Measurements from ENCODE around the gene HOXD12.

HOXD12 gene

DNA sequence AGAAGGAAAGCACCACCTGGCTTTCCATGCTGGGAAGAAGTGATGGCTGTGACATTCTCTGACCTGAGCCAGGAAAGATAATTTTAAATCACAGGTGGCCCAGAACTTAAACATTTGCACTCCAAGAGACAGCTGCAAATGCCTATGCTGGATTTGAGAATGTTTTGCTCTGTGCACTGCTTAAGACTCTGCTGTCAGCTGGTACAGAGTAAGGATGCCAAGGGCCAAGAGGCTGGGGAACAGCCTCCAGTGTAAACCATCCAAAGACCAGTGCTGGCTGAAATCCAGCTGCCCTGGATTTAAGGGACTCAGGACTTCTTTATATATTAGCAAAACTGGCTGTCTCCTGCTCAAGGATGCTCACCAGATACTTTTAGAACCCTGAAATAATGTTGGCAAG, 33.8 kb downstream of the HOXD12 start:
- H3F3A ChIP-seq (ENCODE audit: insufficient read depth, low read length), result no peaks in the 10 kb centered on the region
- H3K9ac ChIP-seq (ENCODE audit: low read length), result no peak overlapping the region
- peaks cover 14% of the 10 kb centered on the region; the same call in 1 of the 2 replicates for H3K27me3 ChIP-seq (replicated peaks; ENCODE audit: insufficient read depth, low read length)
- H3K79me2 ChIP-seq (ENCODE audit: low read length), result no peaks in the 10 kb centered on the region
- H3K36me3 ChIP-seq (replicated peaks; ENCODE audit: insufficient read depth, low read length), result no peaks in the 10 kb centered on the region
- no peak for TF ChIP-seq EZH2 (optimal IDR thresholded peaks at IDR 0.05; ENCODE audit: low read depth, low read length)
- no peak for TF ChIP-seq EZH2phosphoT487 (IDR thresholded peaks at IDR 0.05; ENCODE audit: low read length)
- TF ChIP-seq, protein P1, sequence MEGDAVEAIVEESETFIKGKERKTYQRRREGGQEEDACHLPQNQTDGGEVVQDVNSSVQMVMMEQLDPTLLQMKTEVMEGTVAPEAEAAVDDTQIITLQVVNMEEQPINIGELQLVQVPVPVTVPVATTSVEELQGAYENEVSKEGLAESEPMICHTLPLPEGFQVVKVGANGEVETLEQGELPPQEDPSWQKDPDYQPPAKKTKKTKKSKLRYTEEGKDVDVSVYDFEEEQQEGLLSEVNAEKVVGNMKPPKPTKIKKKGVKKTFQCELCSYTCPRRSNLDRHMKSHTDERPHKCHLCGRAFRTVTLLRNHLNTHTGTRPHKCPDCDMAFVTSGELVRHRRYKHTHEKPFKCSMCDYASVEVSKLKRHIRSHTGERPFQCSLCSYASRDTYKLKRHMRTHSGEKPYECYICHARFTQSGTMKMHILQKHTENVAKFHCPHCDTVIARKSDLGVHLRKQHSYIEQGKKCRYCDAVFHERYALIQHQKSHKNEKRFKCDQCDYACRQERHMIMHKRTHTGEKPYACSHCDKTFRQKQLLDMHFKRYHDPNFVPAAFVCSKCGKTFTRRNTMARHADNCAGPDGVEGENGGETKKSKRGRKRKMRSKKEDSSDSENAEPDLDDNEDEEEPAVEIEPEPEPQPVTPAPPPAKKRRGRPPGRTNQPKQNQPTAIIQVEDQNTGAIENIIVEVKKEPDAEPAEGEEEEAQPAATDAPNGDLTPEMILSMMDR (IDR thresholded peaks at IDR 0.05; ENCODE audit: low read length), result no peak
- H3K4me2 ChIP-seq (ENCODE audit: low read depth, low read length), result no peak overlapping the region
- H3K27ac ChIP-seq (ENCODE audit: low read length), result no peak overlapping the region
- no peak overlapping the region for H3K4me3 ChIP-seq (ENCODE audit: low read length)
- peaks cover 13% of the 10 kb centered on the region for H3K4me1 ChIP-seq (ENCODE audit: low read length)
- no peaks in the 10 kb centered on the region for H3K9me3 ChIP-seq (replicated peaks; ENCODE audit: insufficient read depth, low read length)
- no peaks in the 10 kb centered on the region for H3K9me2 ChIP-seq (replicated peaks; ENCODE audit: insufficient read depth, low read length)
- no peak for DNase-seq
- H4K20me1 ChIP-seq (ENCODE audit: insufficient read depth, low read length), result no peaks in the 10 kb centered on the region
- H2AFZ ChIP-seq (ENCODE audit: low read length), result no peak overlapping the region

DNA sequence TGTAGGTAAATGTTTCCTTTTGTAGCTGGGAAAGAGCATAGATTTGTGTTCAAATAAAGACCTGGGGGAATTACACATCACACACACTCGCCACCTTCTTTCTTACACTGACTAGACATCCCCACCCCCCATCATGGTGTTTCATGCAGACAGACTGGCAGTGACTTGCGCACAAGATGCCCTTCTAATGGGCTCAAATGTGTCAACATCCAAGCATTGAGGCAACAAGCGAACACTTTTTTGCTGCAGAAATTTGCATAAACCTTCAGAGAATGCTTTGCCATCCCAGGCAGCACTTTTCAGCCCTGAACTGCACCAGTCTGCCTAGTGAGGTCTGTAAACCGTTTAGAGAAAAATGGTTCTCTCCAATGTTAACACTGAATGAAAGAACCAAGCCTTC, 34.4 kb downstream of the HOXD12 start:
- H3K27ac ChIP-seq (ENCODE audit: low read length), result no peak overlapping the region
- peaks cover 15% of the 10 kb centered on the region; the same call in 1 of the 2 replicates for H3K27me3 ChIP-seq (replicated peaks; ENCODE audit: insufficient read depth, low read length)
- no peak overlapping the region for H3K4me2 ChIP-seq (ENCODE audit: low read depth, low read length)
- TF ChIP-seq EZH2phosphoT487 (IDR thresholded peaks at IDR 0.05; ENCODE audit: low read length), result no peak
- TF ChIP-seq EZH2 (optimal IDR thresholded peaks at IDR 0.05; ENCODE audit: low read depth, low read length), result no peak
- TF ChIP-seq, protein P1 (IDR thresholded peaks at IDR 0.05; ENCODE audit: low read length), result no peak
- H3K9ac ChIP-seq (ENCODE audit: low read length), result no peak overlapping the region
- no peaks in the 10 kb centered on the region for H3K9me2 ChIP-seq (replicated peaks; ENCODE audit: insufficient read depth, low read length)
- DNase-seq, result no peak
- H3K79me2 ChIP-seq (ENCODE audit: low read length), result no peaks in the 10 kb centered on the region
- H3K36me3 ChIP-seq (replicated peaks; ENCODE audit: insufficient read depth, low read length), result no peaks in the 10 kb centered on the region
- no peaks in the 10 kb centered on the region for H3K9me3 ChIP-seq (replicated peaks; ENCODE audit: insufficient read depth, low read length)
- no peaks in the 10 kb centered on the region for H3F3A ChIP-seq (ENCODE audit: insufficient read depth, low read length)
- no peak overlapping the region for H3K4me3 ChIP-seq (ENCODE audit: low read length)
- H3K4me1 ChIP-seq (ENCODE audit: low read length), result peaks cover 13% of the 10 kb centered on the region
- no peak overlapping the region for H2AFZ ChIP-seq (ENCODE audit: low read length)
- H4K20me1 ChIP-seq (ENCODE audit: insufficient read depth, low read length), result no peaks in the 10 kb centered on the region

DNA sequence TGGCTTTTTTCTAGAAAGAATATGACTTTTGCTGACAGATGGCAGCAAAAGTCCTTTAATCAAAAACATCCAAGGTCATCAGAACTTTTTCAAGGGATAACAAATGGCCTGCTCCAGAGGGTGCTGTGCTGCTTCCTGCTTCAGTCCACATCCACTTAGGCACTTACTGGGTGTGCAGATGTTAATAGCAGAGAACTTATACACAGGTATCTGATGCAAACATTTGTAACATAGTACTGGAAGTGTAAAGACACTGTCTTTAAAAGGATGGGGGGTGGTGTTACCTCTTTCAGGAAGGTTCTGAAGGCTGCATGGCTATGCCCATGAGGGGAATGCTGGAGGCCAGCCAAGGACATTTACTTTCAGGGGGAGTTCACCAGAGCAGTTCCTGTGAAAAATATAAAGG, 35.4 kb downstream of the HOXD12 start:
- Histone ChIP-seq H3K27ac (ENCODE audit: low read length) (no peak overlapping the region), H4K20me1 (ENCODE audit: insufficient read depth, low read length) (no peaks in the 10 kb centered on the region), H2AFZ (ENCODE audit: low read length) (no peak overlapping the region), H3K36me3 (replicated peaks; ENCODE audit: insufficient read depth, low read length) (no peaks in the 10 kb centered on the region), H3K4me1 (ENCODE audit: low read length) (peaks cover 13% of the 10 kb centered on the region), H3K9me3 (replicated peaks; ENCODE audit: insufficient read depth, low read length) (no peaks in the 10 kb centered on the region), H3F3A (ENCODE audit: insufficient read depth, low read length) (no peaks in the 10 kb centered on the region), H3K27me3 (replicated peaks; ENCODE audit: insufficient read depth, low read length) (peaks cover 15% of the 10 kb centered on the region; the same call in 1 of the 2 replicates), H3K4me2 (ENCODE audit: low read depth, low read length) (no peak overlapping the region), H3K9ac (ENCODE audit: low read length) (no peak overlapping the region), H3K9me2 (replicated peaks; ENCODE audit: insufficient read depth, low read length) (no peaks in the 10 kb centered on the region), H3K4me3 (ENCODE audit: low read length) (no peak overlapping the region), H3K79me2 (ENCODE audit: low read length) (no peaks in the 10 kb centered on the region)
- TF ChIP-seq EZH2 (optimal IDR thresholded peaks at IDR 0.05; ENCODE audit: low read depth, low read length) (no peak), EZH2phosphoT487 (IDR thresholded peaks at IDR 0.05; ENCODE audit: low read length) (no peak)
- TF ChIP-seq, protein P1 (IDR thresholded peaks at IDR 0.05; ENCODE audit: low read length), result no peak
- DNase-seq, result no peak

Data from MM.1S (cell line).